OCI-LY1 (cell line): ENCODE data around the gene PLEKHG4.

Experiments used
- H2AFZ ChIP-seq: fragments of 200-600 bp; sonication (generic), shearing (Covaris generic); 2 replicates; pipeline ENCODE4 v1.6.0; 2014; ENCODE audit warnings: antibody characterized with exemption, mild to moderate bottlenecking, low read length
- H3F3A ChIP-seq: fragments of 200-600 bp; sonication (generic), shearing (Covaris generic); 2 replicates; pipeline ENCODE4 v1.6.0; 2014; ENCODE audit warnings: mild to moderate bottlenecking, antibody characterized with exemption, low read length, moderate library complexity; ENCODE audit not compliant: insufficient read depth
- H3K27ac ChIP-seq: fragments of 200-600 bp; sonication (generic); 2 replicates; pipeline ENCODE4 v1.5.1; 2014; ENCODE audit warnings: low read length, mixed run types, mild to moderate bottlenecking, low read depth; ENCODE audit not compliant: poor library complexity, severe bottlenecking
- H3K27me3 ChIP-seq: fragments of 200-600 bp; sonication (generic); 2 replicates; pipeline ENCODE4 v1.6.0; 2014; ENCODE audit warnings: antibody characterized with exemption, mild to moderate bottlenecking, low read length, moderate library complexity; ENCODE audit not compliant: insufficient read depth
- H3K36me3 ChIP-seq: fragments of 200-600 bp; sonication (generic); 2 replicates; pipeline ENCODE4 v1.6.1; 2014; ENCODE audit warnings: mild to moderate bottlenecking, antibody characterized with exemption, low read length, moderate library complexity, mixed read lengths; ENCODE audit not compliant: insufficient read depth
- H3K4me1 ChIP-seq: fragments of 200-600 bp; sonication (generic); 2 replicates; pipeline ENCODE4 v1.5.1; 2014; ENCODE audit warnings: mild to moderate bottlenecking, low read length, moderate library complexity; ENCODE audit not compliant: insufficient read depth, severe bottlenecking
- H3K4me2 ChIP-seq: fragments of 200-600 bp; sonication (generic), shearing (Covaris generic); 2 replicates; pipeline ENCODE4 v1.6.1; 2014; ENCODE audit warnings: low read length
- H3K4me3 ChIP-seq: fragments of 200-600 bp; sonication (generic); 2 replicates; pipeline ENCODE4 v1.5.1; 2014; ENCODE audit warnings: low read length, low read depth, mild to moderate bottlenecking, mixed read lengths; ENCODE audit not compliant: poor library complexity, severe bottlenecking
- H3K79me2 ChIP-seq: fragments of 200-600 bp; shearing (Covaris generic); 2 replicates; pipeline ENCODE4 v1.6.1; 2016; ENCODE audit warnings: mixed run types, low read length, mixed read lengths; ENCODE audit not compliant: insufficient read depth
- H3K9ac ChIP-seq: fragments of 200-600 bp; sonication (generic), shearing (Covaris generic); 2 replicates; pipeline ENCODE4 v1.6.1; 2014; ENCODE audit warnings: mild to moderate bottlenecking, low read length, mixed read lengths
- H3K9me2 ChIP-seq: fragments of 200-600 bp; sonication (generic), shearing (Covaris generic); 2 replicates; pipeline ENCODE4 v1.6.1; 2014; ENCODE audit warnings: low read depth, mild to moderate bottlenecking, low read length, mixed read lengths
- H3K9me3 ChIP-seq: fragments of 200-600 bp; shearing (Covaris generic); 2 replicates; pipeline ENCODE4 v1.6.1; 2014; ENCODE audit warnings: low read length, mixed read lengths
- H4K20me1 ChIP-seq: fragments of 200-600 bp; sonication (generic), shearing (Covaris generic); 2 replicates; pipeline ENCODE4 v1.6.0; 2016; ENCODE audit warnings: mild to moderate bottlenecking, low read length; ENCODE audit not compliant: insufficient read depth
- CTCF ChIP-seq: fragments of 200-600 bp; sonication (generic), shearing (Covaris generic); IDR thresholded peaks from 2 replicates; pipeline ENCODE4 v1.5.1; 2017; ENCODE audit warnings: mild to moderate bottlenecking, antibody characterized with exemption, low read length, moderate library complexity, mixed read lengths
- EZH2 ChIP-seq: fragments of 200-600 bp; sonication (generic), shearing (Covaris generic); IDR thresholded peaks from 2 replicates; pipeline ENCODE4 v1.8.0; 2017; ENCODE audit warnings: borderline replicate concordance, mixed run types, mild to moderate bottlenecking, antibody characterized with exemption, low read length, moderate library complexity, mixed read lengths

Gene PLEKHG4

GRCh38 chr16:67241008-67241900 is 38.1 kb upstream of the PLEKHG4 start:
- H3K27me3 ChIP-seq, result no peaks in the 10 kb centered on the region
- H3K9ac ChIP-seq, result no peak overlapping the region
- no peaks in the 10 kb centered on the region for H3K9me2 ChIP-seq
- H3K27ac ChIP-seq, result no peak overlapping the region
- peaks cover 2% of the 10 kb centered on the region; the same call in 1 of the 2 replicates for H3K36me3 ChIP-seq
- no peaks in the 10 kb centered on the region for H3F3A ChIP-seq
- H3K79me2 ChIP-seq, result no peaks in the 10 kb centered on the region
- no peaks in the 10 kb centered on the region for H3K9me3 ChIP-seq
- H3K4me2 ChIP-seq, result no peak overlapping the region
- TF ChIP-seq CTCF, result no peak
- TF ChIP-seq EZH2, result no peak
- H2AFZ ChIP-seq, result no peak overlapping the region
- H3K4me1 ChIP-seq, result peaks cover 17% of the 10 kb centered on the region
- no peak overlapping the region for H3K4me3 ChIP-seq
- no peaks in the 10 kb centered on the region for H4K20me1 ChIP-seq

- Histone ChIP-seq H3F3A (no peaks in the 10 kb centered on the region), H3K4me2 (no peak overlapping the region), H3K79me2 (no peaks in the 10 kb centered on the region), H3K27me3 (no peaks in the 10 kb centered on the region), H3K9me2 (no peaks in the 10 kb centered on the region), H3K4me3 (no peak overlapping the region), H3K4me1 (peaks cover 23% of the 10 kb centered on the region), H3K27ac (no peak overlapping the region), H3K9ac (no peak overlapping the region), H4K20me1 (no peaks in the 10 kb centered on the region), H3K36me3 (no peaks in the 10 kb centered on the region), H3K9me3 (no peaks in the 10 kb centered on the region), H2AFZ (no peak overlapping the region)
- TF ChIP-seq EZH2 (no peak), CTCF (no peak)
Observed at GRCh38 chr16:67242138-67242730, 37.1 kb upstream of the PLEKHG4 start.

- Histone ChIP-seq H3K36me3 (no peaks in the 10 kb centered on the region), H3K4me3 (no peak overlapping the region), H4K20me1 (no peaks in the 10 kb centered on the region), H2AFZ (no peak overlapping the region), H3K9me3 (no peaks in the 10 kb centered on the region), H3K79me2 (no peaks in the 10 kb centered on the region), H3K27ac (no peak overlapping the region), H3K27me3 (no peaks in the 10 kb centered on the region), H3K4me1 (peaks cover 33% of the 10 kb centered on the region), H3K9me2 (no peaks in the 10 kb centered on the region), H3K9ac (no peak overlapping the region), H3K4me2 (no peak overlapping the region), H3F3A (no peaks in the 10 kb centered on the region)
- TF ChIP-seq EZH2 (no peak), CTCF (no peak)
Observed at GRCh38 chr16:67243481-67243880, 35.9 kb upstream of the PLEKHG4 start.
